ENCODE measurements around the gene PTHLH. TPM values are rescaled to one million over a fixed set of nuclear protein-coding genes. Genes with fewer than 3 reads are reported as not detected.

PTHLH gene
- polyA plus RNA-seq, 3 donors, result not detected

- H3K36me3 Mint-ChIP-seq, result peaks cover 0 to 6% of the 10 kb centered on the region in 2 donors
- Histone ChIP-seq H3K9ac (ENCODE audit: insufficient read depth, low read length, poor library complexity, severe bottlenecking) (no peak overlapping the region), H3K4me2 (replicated peaks; ENCODE audit: extremely low read depth, low read length, poor library complexity, severe bottlenecking) (no peak overlapping the region), H3K9me3 (replicated peaks in 1 of 2; ENCODE audit: control insufficient read depth in 1 of 2, insufficient read depth in 1 of 2, low read length in 2 of 2) (peaks cover 0 to 18% of the 10 kb centered on the region in 2 donors), H2AFZ (ENCODE audit: insufficient read depth, low read depth, low read length, poor library complexity, severe bottlenecking) (no peak overlapping the region), H3K79me2 (ENCODE audit: insufficient read depth, low read length) (no peaks in the 10 kb centered on the region), H3K4me3 (replicated peaks in 1 of 3; ENCODE audit: low read depth in 2 of 3, low read length in 3 of 3) (no peak overlapping the region), H3K27ac (ENCODE audit: low read depth in 1 of 2, low read length in 2 of 2) (no peak overlapping the region), H3K27me3 (ENCODE audit: control insufficient read depth in 2 of 2, insufficient read depth in 2 of 2, low read length in 2 of 2) (peaks cover 48 to 68% of the 10 kb centered on the region in 2 donors), H3K36me3 (replicated peaks in 1 of 2; ENCODE audit: control insufficient read depth in 1 of 2, insufficient read depth in 2 of 2, low read length in 2 of 2) (no peaks in the 10 kb centered on the region), H4K20me1 (ENCODE audit: insufficient read depth, low read length) (no peaks in the 10 kb centered on the region), H3K4me1 (ENCODE audit: control insufficient read depth in 1 of 2, insufficient read depth in 2 of 2, low read length in 2 of 2) (peaks cover 0 to 6% of the 10 kb centered on the region in 2 donors)
- WGBS (ENCODE audit: insufficient coverage), result no CpG with 5 or more reads among the region's 1 CpG
- no peak overlapping the region for H3K4me3 Mint-ChIP-seq
- DNase-seq, result no peak
- peaks cover 0 to 19% (median 3%) of the 10 kb centered on the region in 7 donors for H3K9me3 Mint-ChIP-seq
- TF ChIP-seq CTCF (IDR thresholded peaks at IDR 0.05), result no peak
- peaks cover 10% of the 10 kb centered on the region for H3K4me1 Mint-ChIP-seq
- no peak overlapping the region for H3K27ac Mint-ChIP-seq
- peaks cover 43 to 78% (median 53%) of the 10 kb centered on the region in 3 donors for H3K27me3 Mint-ChIP-seq (ENCODE audit: low read depth in 3 of 3)
- intact Hi-C loops (cut with micrococcal nuclease), result no loop called here
Observed at GRCh38 chr12:27965411-27965810, 7.1 kb downstream of the PTHLH start.

GRCh38 chr12:27964123-27964522 is 8.4 kb downstream of the PTHLH start:
- Histone ChIP-seq H3K4me2 (replicated peaks; ENCODE audit: extremely low read depth, low read length, poor library complexity, severe bottlenecking) (no peak overlapping the region), H3K4me1 (ENCODE audit: control insufficient read depth in 1 of 2, insufficient read depth in 2 of 2, low read length in 2 of 2) (peaks cover 0 to 1% of the 10 kb centered on the region in 2 donors), H3K27ac (ENCODE audit: low read depth in 1 of 2, low read length in 2 of 2) (no peak overlapping the region), H3K27me3 (ENCODE audit: control insufficient read depth in 2 of 2, insufficient read depth in 2 of 2, low read length in 2 of 2) (peaks cover 39 to 63% of the 10 kb centered on the region in 2 donors), H3K9me3 (replicated peaks in 1 of 2; ENCODE audit: control insufficient read depth in 1 of 2, insufficient read depth in 1 of 2, low read length in 2 of 2) (peaks cover 0 to 9% of the 10 kb centered on the region in 2 donors), H4K20me1 (ENCODE audit: insufficient read depth, low read length) (no peaks in the 10 kb centered on the region), H3K36me3 (replicated peaks in 1 of 2; ENCODE audit: control insufficient read depth in 1 of 2, insufficient read depth in 2 of 2, low read length in 2 of 2) (no peaks in the 10 kb centered on the region), H3K4me3 (replicated peaks in 1 of 3; ENCODE audit: low read depth in 2 of 3, low read length in 3 of 3) (no peak overlapping the region), H2AFZ (ENCODE audit: insufficient read depth, low read depth, low read length, poor library complexity, severe bottlenecking) (no peak overlapping the region), H3K79me2 (ENCODE audit: insufficient read depth, low read length) (no peaks in the 10 kb centered on the region), H3K9ac (ENCODE audit: insufficient read depth, low read length, poor library complexity, severe bottlenecking) (no peak overlapping the region)
- Mint-ChIP-seq H3K36me3 (no peaks in the 10 kb centered on the region), H3K9me3 (peaks cover 0 to 9% (median 0%) of the 10 kb centered on the region in 7 donors), H3K27me3 (ENCODE audit: low read depth in 3 of 3) (peaks cover 33 to 73% (median 44%) of the 10 kb centered on the region in 3 donors), H3K4me1 (peaks cover 2% of the 10 kb centered on the region), H3K4me3 (peak overlapping the region in 1 of 2 donors; percentile 37), H3K27ac (no peak overlapping the region)
- no CpG with 5 or more reads among the region's 4 CpGs for WGBS (ENCODE audit: insufficient coverage)
- no peak for DNase-seq
- intact Hi-C loops (cut with micrococcal nuclease), result no loop called here
- TF ChIP-seq CTCF (IDR thresholded peaks at IDR 0.05), result no peak
